ENCODE data around the gene DNM1. TPM values are rescaled to one million over a fixed set of nuclear protein-coding genes. Genes with fewer than 3 reads are reported as not detected.

The DNM1 gene
- total RNA-seq, 1 donor from 2014 or later = 33.4 TPM

GRCh38 chr9:128208386-128208785 is 5.2 kb downstream of the DNM1 start:
- peaks cover 38% of the 10 kb centered on the region for H3K4me1 ChIP-seq
- no peaks in the 10 kb centered on the region for H3K9me3 ChIP-seq
- H3K36me3 ChIP-seq = no peaks in the 10 kb centered on the region
- TF ChIP-seq POLR2AphosphoS5 (IDR thresholded peaks at IDR 0.05; ENCODE audit: insufficient read depth in 1 of 2, low read depth in 1 of 2) (no peak), POLR2A (IDR thresholded peaks at IDR 0.05) (no peak), CTCF (IDR thresholded peaks at IDR 0.05) (no peak)
- H3K27me3 ChIP-seq = no peaks in the 10 kb centered on the region
- no peak for DNase-seq (ENCODE audit: extremely low spot score in 2 of 2)
- intact Hi-C loops (cut with DNase I) = no loop called here
- H3K27ac ChIP-seq = peak overlapping the region; percentile 88
- H3K4me3 ChIP-seq = no peak overlapping the region

- no peak for DNase-seq (ENCODE audit: extremely low spot score in 2 of 2)
- intact Hi-C loops (cut with DNase I) = no loop called here
- H3K4me1 ChIP-seq = peaks cover 31% of the 10 kb centered on the region
- H3K27ac ChIP-seq = peak overlapping the region; percentile 88
- H3K36me3 ChIP-seq = no peaks in the 10 kb centered on the region
- H3K4me3 ChIP-seq = no peak overlapping the region
- TF ChIP-seq CTCF (IDR thresholded peaks at IDR 0.05) (no peak), POLR2AphosphoS5 (IDR thresholded peaks at IDR 0.05; ENCODE audit: insufficient read depth in 1 of 2, low read depth in 1 of 2) (no peak), POLR2A (IDR thresholded peaks at IDR 0.05) (no peak)
- no peaks in the 10 kb centered on the region for H3K27me3 ChIP-seq
- no peaks in the 10 kb centered on the region for H3K9me3 ChIP-seq
Measured at GRCh38 chr9:128208946-128209669, 5.9 kb downstream of the DNM1 start.

GRCh38 chr9:128211186-128211980 is 8.2 kb downstream of the DNM1 start:
- H3K4me3 ChIP-seq = no peak overlapping the region
- no peaks in the 10 kb centered on the region for H3K27me3 ChIP-seq
- peak overlapping the region; percentile 70 for H3K27ac ChIP-seq
- no peaks in the 10 kb centered on the region for H3K36me3 ChIP-seq
- intact Hi-C loops (cut with DNase I) = no loop called here
- H3K4me1 ChIP-seq = peaks cover 38% of the 10 kb centered on the region
- TF ChIP-seq CTCF (IDR thresholded peaks at IDR 0.05) (no peak), POLR2A (IDR thresholded peaks at IDR 0.05) (no peak), POLR2AphosphoS5 (IDR thresholded peaks at IDR 0.05; ENCODE audit: insufficient read depth in 1 of 2, low read depth in 1 of 2) (no peak)
- no peak for DNase-seq (ENCODE audit: extremely low spot score in 2 of 2)
- no peaks in the 10 kb centered on the region for H3K9me3 ChIP-seq

- no peaks in the 10 kb centered on the region for H3K27me3 ChIP-seq
- intact Hi-C loops (cut with DNase I) = no loop called here
- peaks cover 42% of the 10 kb centered on the region for H3K4me1 ChIP-seq
- H3K36me3 ChIP-seq = no peaks in the 10 kb centered on the region
- H3K9me3 ChIP-seq = no peaks in the 10 kb centered on the region
- no peak for TF ChIP-seq CTCF (IDR thresholded peaks at IDR 0.05)
- H3K4me3 ChIP-seq = no peak overlapping the region
- no peak for DNase-seq (ENCODE audit: extremely low spot score in 2 of 2)
- peak overlapping the region; percentile 70 for H3K27ac ChIP-seq
Measured at GRCh38 chr9:128211981-128212281, 8.8 kb downstream of the DNM1 start.
